Omental fat pad (tissue), 4 donors: ENCODE results near the gene ATG4D. TPM values are rescaled to one million over a fixed set of nuclear protein-coding genes. Genes with fewer than 3 reads are reported as not detected.

ENCODE experiments used
- ATAC-seq: fragments of 150-250 bp; one replicate; pipeline ENCODE4 v1.9.1; 2016; ENCODE audit warnings: mild to moderate bottlenecking, moderate library complexity; ENCODE audit not compliant: low FRiP score
- DNase-seq: peaks from one replicate; pipeline ENCODE4 v3.0.0-alpha.2; 2019; ENCODE audit warnings: low spot score
- small RNA-seq: library from RNA; depleted of rRNA; stranded (forward); fragments of <200 nt; gene quantifications from one replicate; pipeline ENCODE3, GENCODE V24; 2016
- total RNA-seq, 4 donors: library from RNA; depleted of rRNA; stranded (reverse); fragments of >200 nt; gene quantifications; one replicate each; pipeline ENCODE4 v1.1.0, GENCODE V29; 2016
- TF ChIP-seq, protein P1 (sequence below), 3 donors: fragments of 450-650 bp; IDR thresholded peaks; one replicate each; pipeline ENCODE4 v1.5.1; 2016 to 2017; ENCODE audit warnings: antibody characterized with exemption in 3 of 3, mild to moderate bottlenecking in 3 of 3, moderate library complexity in 2 of 3

The ATG4D gene
- total RNA-seq, 4 donors from 2014 or later: 12.9 to 16.6 (median 15.4) TPM

DNA sequence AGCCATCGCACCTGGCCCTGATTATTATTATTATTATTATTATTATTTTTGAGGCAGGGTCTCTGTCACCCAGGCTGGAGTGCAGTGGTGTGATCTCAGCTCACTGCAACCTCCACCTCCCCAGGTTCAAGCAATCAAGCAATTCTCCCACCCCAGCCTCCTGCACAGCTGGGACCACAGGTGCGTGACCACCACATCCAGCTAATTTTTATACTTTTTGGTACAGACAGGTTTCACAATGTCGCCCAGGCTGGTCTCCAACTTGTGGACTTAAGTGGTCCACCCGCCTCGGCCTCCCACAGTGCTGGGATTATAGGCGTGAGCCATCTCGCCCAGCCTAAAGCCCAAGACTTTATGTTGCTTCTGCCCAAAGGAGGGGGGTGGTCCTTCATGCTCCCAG, 49.4 kb downstream of the ATG4D start:
- DNase-seq (no peak), ATAC-seq (no peak)
- TF ChIP-seq, protein P1, sequence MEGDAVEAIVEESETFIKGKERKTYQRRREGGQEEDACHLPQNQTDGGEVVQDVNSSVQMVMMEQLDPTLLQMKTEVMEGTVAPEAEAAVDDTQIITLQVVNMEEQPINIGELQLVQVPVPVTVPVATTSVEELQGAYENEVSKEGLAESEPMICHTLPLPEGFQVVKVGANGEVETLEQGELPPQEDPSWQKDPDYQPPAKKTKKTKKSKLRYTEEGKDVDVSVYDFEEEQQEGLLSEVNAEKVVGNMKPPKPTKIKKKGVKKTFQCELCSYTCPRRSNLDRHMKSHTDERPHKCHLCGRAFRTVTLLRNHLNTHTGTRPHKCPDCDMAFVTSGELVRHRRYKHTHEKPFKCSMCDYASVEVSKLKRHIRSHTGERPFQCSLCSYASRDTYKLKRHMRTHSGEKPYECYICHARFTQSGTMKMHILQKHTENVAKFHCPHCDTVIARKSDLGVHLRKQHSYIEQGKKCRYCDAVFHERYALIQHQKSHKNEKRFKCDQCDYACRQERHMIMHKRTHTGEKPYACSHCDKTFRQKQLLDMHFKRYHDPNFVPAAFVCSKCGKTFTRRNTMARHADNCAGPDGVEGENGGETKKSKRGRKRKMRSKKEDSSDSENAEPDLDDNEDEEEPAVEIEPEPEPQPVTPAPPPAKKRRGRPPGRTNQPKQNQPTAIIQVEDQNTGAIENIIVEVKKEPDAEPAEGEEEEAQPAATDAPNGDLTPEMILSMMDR (IDR thresholded peaks at IDR 0.05): no peak

DNA sequence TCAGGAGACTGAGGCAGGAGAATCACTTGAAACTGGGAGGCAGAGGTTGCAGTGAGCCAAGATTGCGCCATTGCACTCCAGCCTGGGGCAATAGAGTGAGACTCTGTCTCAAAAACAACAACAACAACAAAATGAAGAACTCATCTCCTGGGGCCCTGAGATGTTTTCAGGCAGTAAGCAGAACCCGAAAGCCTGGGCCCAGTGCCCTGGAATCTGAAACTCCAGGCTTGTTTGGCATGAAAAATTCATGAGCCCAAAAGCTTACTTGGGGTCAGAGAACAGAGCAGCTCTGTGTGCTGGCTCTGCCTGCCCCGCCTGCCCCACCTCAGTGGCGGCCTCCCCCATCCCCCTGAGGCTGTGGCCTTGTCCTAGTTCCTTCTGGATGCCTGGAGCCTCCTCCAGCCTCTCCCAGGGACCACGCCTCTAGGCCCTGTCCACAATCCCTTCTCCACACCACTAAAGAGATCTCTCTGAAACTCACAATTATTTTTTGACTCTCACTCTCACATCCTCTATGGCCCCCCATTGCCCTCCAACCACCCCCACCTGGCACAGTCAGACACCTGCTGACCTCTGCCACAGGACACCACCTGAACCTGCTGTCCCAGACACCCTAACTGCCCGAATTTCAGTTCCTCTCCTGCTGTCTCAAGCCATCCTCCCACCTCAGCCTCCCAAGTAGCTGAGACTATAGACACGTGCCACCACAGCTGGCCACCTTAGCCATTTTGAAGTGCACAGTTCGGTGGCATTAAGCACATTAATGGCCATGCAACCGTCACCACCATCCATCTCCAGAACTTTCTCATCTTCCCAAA, 50.3 kb downstream of the ATG4D start:
- DNase-seq (no peak), ATAC-seq (peak; percentile 71)
- TF ChIP-seq, protein P1 (IDR thresholded peaks at IDR 0.05): no peak

DNA sequence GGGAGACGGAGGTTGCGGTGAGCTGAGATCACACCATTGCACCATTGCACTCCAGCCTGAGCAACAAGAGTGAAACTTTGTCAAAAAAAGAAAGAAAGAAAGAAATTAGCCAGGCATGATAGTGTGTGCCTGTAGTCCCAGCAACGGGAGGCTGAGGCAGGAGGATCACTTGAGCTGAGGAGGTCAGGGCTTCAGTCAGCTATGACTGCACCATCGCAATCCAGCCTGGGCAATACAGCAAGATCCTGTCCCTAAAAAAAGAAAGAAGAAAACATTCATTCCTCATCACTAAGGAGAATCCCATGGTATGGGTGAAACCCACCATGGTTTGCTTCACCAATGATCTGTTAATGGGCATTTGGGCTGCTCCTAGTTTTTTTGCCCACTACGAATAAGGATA, 56.4 kb downstream of the ATG4D start:
- DNase-seq: no peak
- no peak for ATAC-seq
- TF ChIP-seq, protein P1 (IDR thresholded peaks at IDR 0.05): no peak

DNA sequence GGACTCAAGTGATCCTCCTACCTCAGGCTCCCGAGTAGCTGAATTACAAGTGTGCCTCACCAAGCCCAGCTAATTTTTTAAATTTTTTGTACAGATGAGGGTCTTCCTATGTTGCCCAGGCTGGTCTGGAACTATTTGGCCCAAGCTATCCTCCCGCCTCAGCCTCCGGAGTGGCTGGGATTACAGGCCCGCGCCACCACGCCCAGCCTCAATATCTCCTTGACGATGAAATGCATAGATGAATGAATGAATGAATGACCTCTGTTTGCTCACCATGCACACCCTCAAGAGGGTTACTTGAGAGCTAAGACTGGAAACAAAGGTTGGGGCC, 58.3 kb downstream of the ATG4D start:
- no peak for ATAC-seq
- TF ChIP-seq, protein P1 (IDR thresholded peaks at IDR 0.05): no peak
- no peak for DNase-seq

DNA sequence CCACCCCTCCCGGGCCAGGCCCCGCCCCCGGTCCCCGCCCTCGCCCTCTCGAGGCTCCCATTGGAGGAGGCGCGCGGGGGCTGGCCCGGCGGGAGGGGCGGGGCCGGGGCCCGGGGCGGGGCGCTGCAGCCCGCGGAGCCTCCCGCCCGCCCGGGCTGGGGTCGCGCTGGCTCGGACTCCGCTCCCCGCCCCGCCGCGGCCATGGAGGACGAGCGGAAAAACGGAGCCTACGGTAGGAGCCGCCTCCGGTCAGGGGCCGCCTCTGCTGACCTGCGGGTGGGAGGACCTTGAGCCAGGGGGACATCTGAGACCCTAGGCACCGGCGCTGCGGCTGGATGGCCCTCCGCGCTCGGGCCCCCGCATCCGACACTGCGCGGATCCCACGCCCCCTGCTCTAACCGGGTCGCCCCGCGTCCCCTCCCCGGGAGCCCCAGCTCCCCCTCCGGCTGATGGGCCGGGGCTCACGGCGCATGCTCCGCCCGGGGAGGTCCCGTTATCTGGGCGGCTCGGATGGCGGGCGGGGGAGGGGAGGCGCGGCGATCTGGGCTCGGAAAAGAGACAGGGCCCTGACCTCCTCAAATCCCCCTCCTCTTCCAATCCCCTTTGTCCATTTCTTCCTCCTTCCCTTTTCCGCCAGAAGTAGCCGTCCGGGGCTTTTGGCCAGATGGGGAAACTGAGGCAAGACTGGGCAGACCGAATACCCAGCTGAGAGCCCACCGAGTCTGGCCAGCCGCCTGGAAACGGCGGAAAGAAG, 58.8 kb downstream of the ATG4D start:
- peak; percentile 52 for DNase-seq
- ATAC-seq: peak; percentile 95
- TF ChIP-seq, protein P1 (IDR thresholded peaks at IDR 0.05): no peak

Small RNAs within 50 kb of the gene (small RNA-seq; reads per million reads assigned to genes)
- gene MIR1238 (not detected), gene RNU7-140P (not detected)

Other genes with a start within 250 kb of the ATG4D start
- gene ZGLP1, start 234.1 kb upstream of the ATG4D start, total RNA-seq: 1 to 10 TPM in 1 of 4 donors, under 1 TPM in 3; 0.19 to 2.4 (median 0.94) TPM
- gene FDX2, start 227.9 kb upstream of the ATG4D start, total RNA-seq: 10 to 100 TPM in 3 of 4 donors, 1 to 10 TPM in 1; 9.0 to 26.2 (median 17.8) TPM
- gene RAVER1, start 210.4 kb upstream of the ATG4D start, total RNA-seq: 10 to 100 TPM; 12.4 to 23.9 (median 15.8) TPM
- 10 to 100 TPM in 1 of 4 donors, 1 to 10 TPM in 3; 7.7 to 41.1 (median 9.4) TPM for gene ICAM3, start 204.3 kb upstream of the ATG4D start, total RNA-seq
- 100 to 1,000 TPM in 1 of 4 donors, 10 to 100 TPM in 3; 60.2 to 137 (median 76.9) TPM for gene TYK2, start 163.3 kb upstream of the ATG4D start, total RNA-seq
- gene CDC37, start 140.4 kb upstream of the ATG4D start, total RNA-seq: 100 to 1,000 TPM; 146 to 308 (median 195) TPM
- gene PDE4A, start 123.4 kb upstream of the ATG4D start, total RNA-seq: 10 to 100 TPM in 3 of 4 donors, 1 to 10 TPM in 1; 9.8 to 30.3 (median 16.2) TPM
- 10 to 100 TPM; 53.2 to 65.6 (median 59.3) TPM for gene KEAP1, start 40.5 kb upstream of the ATG4D start, total RNA-seq
- under 1 TPM; 0.47 to 0.72 (median 0.56) TPM for gene S1PR5, start 26.5 kb upstream of the ATG4D start, total RNA-seq
- 10 to 100 TPM in 3 of 4 donors, 1 to 10 TPM in 1; 9.1 to 36.3 (median 16.3) TPM for gene KRI1, start 22.1 kb downstream of the ATG4D start, total RNA-seq
- 10 to 100 TPM in 1 of 4 donors, 1 to 10 TPM in 3; 2.9 to 21.4 (median 7.5) TPM for gene CDKN2D, start 25.1 kb downstream of the ATG4D start, total RNA-seq
- 1 to 10 TPM in 3 of 4 donors, not detected in 1; 1.8 to 8.2 (median 2.4) TPM for gene AP1M2, start 43.4 kb downstream of the ATG4D start, total RNA-seq
- gene SLC44A2, start 81.6 kb downstream of the ATG4D start, total RNA-seq: 100 to 1,000 TPM in 2 of 4 donors, 10 to 100 TPM in 2; 49.3 to 114 (median 85.0) TPM
- 100 to 1,000 TPM; 101 to 237 (median 120) TPM for gene ILF3, start 110.4 kb downstream of the ATG4D start, total RNA-seq
- 10 to 100 TPM; 25.0 to 40.2 (median 28.9) TPM for gene QTRT1, start 157.5 kb downstream of the ATG4D start, total RNA-seq
- 100 to 1,000 TPM in 2 of 4 donors, 10 to 100 TPM in 2; 76.5 to 135 (median 99.9) TPM for gene DNM2, start 174.2 kb downstream of the ATG4D start, total RNA-seq